Effector memory CD4-positive, alpha-beta T cell (primary cell): Measurements from ENCODE around the gene ZNF653.

Experiments used
- DNase-seq, 3 donors: peaks; one replicate each; pipeline ENCODE4 v3.0.0-alpha.2; 2020
- H3K27ac ChIP-seq: 2 replicates; pipeline ENCODE4 v1.7.0; 2013; ENCODE audit warnings: mild to moderate bottlenecking, low read length, moderate library complexity; ENCODE audit not compliant: insufficient read depth, poor library complexity, severe bottlenecking
- H3K27me3 ChIP-seq: replicated peaks from 2 replicates; pipeline ENCODE4 v1.7.0; 2013; ENCODE audit warnings: mild to moderate bottlenecking, low read length; ENCODE audit not compliant: insufficient read depth, control insufficient read depth, poor library complexity, severe bottlenecking
- H3K36me3 ChIP-seq: 2 replicates; pipeline ENCODE4 v1.7.0; 2013; ENCODE audit warnings: mild to moderate bottlenecking, low read length, moderate library complexity; ENCODE audit not compliant: control insufficient read depth, insufficient read depth
- H3K4me1 ChIP-seq: 2 replicates; pipeline ENCODE4 v1.7.0; 2013; ENCODE audit warnings: low read length, mild to moderate bottlenecking; ENCODE audit not compliant: control insufficient read depth, insufficient read depth, poor library complexity, severe bottlenecking
- H3K4me3 ChIP-seq: 2 replicates; pipeline ENCODE4 v1.7.0; 2013; ENCODE audit warnings: low read length, low read depth, mild to moderate bottlenecking; ENCODE audit not compliant: insufficient read depth, poor library complexity, severe bottlenecking
- H3K9me3 ChIP-seq: 2 replicates; pipeline ENCODE4 v1.7.0; 2013; ENCODE audit warnings: mild to moderate bottlenecking, low read length, moderate library complexity; ENCODE audit not compliant: control insufficient read depth

ZNF653 gene

GRCh38 chr19:11447347-11448262, 58.0 kb downstream of the ZNF653 start:
- no peaks in the 10 kb centered on the region for H3K4me1 ChIP-seq
- peaks cover 65% of the 10 kb centered on the region for H3K36me3 ChIP-seq
- no peak overlapping the region for H3K4me3 ChIP-seq
- H3K9me3 ChIP-seq: no peaks in the 10 kb centered on the region
- no peak for DNase-seq
- H3K27me3 ChIP-seq: no peaks in the 10 kb centered on the region
- no peak overlapping the region for H3K27ac ChIP-seq

GRCh38 chr19:11446652-11447301, 58.9 kb downstream of the ZNF653 start:
- DNase-seq: peak in 2 of 3 donors; percentile 23 to 30
- Histone ChIP-seq H3K4me3 (no peak overlapping the region), H3K9me3 (no peaks in the 10 kb centered on the region), H3K36me3 (peaks cover 73% of the 10 kb centered on the region), H3K27me3 (no peaks in the 10 kb centered on the region), H3K4me1 (no peaks in the 10 kb centered on the region), H3K27ac (no peak overlapping the region)

DNA sequence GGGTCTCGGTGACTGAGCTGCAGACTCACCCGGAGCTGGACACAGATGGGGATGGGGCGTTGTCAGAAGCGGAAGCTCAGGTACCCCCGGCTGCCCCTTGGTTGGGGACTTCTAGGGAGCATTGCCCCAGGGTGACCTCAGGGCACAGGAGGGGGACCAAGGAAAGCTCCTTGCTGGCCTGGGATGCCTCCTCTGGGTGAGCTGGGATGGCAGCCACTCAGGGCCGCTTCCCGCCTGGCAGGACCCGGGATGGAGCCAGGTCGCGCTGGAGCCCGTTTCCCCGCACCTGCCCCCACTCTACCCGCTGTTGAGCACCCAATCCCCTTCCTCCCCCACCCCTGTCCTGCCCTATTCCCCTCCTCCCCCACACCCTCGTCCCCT, 59.4 kb downstream of the ZNF653 start:
- no peaks in the 10 kb centered on the region for H3K9me3 ChIP-seq
- no peak overlapping the region for H3K27ac ChIP-seq
- no peak for DNase-seq
- H3K4me3 ChIP-seq: no peak overlapping the region
- no peaks in the 10 kb centered on the region for H3K27me3 ChIP-seq
- H3K36me3 ChIP-seq: peaks cover 78% of the 10 kb centered on the region
- H3K4me1 ChIP-seq: no peaks in the 10 kb centered on the region

DNA sequence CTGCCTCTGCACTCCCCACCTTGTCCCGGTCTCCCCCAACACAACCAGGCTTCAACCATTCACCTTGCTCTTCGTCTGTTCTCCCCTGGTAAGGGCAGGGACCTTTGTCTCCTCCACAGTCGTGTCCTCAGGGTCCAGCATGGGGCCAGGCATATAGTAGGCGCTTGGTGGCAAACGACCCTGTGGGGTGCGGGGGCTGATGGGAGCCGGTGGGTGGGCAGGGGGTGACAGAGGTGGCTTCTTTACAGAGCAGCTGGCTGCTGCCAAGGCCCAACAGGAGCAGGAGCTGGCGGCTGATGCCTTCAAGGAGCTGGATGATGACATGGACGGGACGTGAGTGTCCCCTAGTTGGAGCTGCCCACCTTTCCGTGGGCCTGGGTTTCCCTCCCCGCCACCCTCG, 60.5 kb downstream of the ZNF653 start:
- DNase-seq: no peak
- no peak overlapping the region for H3K4me3 ChIP-seq
- H3K4me1 ChIP-seq: no peaks in the 10 kb centered on the region
- H3K9me3 ChIP-seq: no peaks in the 10 kb centered on the region
- no peak overlapping the region for H3K27ac ChIP-seq
- H3K27me3 ChIP-seq: no peaks in the 10 kb centered on the region
- H3K36me3 ChIP-seq: peaks cover 85% of the 10 kb centered on the region

DNA sequence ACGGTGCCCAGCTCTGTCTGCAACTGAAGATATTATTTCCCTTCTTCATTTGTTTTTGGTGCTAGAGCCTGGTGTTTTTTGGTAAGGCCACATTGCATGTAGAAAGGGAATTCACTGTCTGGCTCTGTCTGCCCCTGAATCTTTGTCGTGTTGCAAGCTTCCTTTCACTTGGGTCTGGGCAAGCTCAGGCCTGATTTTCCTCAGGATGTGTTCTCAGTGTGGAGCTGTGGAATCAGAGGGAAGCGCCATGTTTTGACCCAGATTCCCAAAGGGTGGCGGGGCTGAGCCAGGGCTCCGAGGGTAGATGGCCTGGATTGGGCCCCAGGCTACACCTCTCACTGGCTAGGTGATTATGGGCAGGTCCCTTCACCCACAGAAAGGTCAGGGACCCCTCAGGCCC, 61.6 kb downstream of the ZNF653 start:
- H3K4me1 ChIP-seq: no peaks in the 10 kb centered on the region
- DNase-seq: no peak
- no peak overlapping the region for H3K4me3 ChIP-seq
- H3K9me3 ChIP-seq: no peaks in the 10 kb centered on the region
- H3K27me3 ChIP-seq: no peaks in the 10 kb centered on the region
- no peak overlapping the region for H3K27ac ChIP-seq
- H3K36me3 ChIP-seq: peaks cover 83% of the 10 kb centered on the region

- peaks cover 39% of the 10 kb centered on the region for H3K36me3 ChIP-seq
These were observed 67.7 kb downstream of the ZNF653 start for GRCh38 chr19:11437955-11438354.

DNA sequence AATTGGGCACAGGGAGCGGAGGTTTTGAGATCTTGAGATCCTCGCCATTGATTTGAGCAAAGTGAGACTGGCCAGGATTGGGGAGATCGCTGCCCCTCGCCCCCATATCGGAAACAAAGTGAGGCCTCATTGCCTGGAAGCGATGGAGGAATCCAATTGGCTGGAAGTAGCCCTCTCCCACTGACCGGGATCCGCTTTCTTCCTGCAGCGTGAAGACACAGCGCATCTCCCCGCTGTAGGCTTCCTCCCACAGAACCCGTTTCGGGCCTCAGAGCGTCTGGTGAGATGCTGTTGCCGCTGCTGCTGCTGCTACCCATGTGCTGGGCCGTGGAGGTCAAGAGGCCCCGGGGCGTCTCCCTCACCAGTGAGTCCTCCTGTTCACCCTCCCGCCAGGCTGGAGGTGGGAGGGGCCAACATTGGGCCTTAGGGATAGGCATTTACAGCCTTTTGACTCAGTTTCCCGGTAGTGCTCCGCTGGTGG, 69.8 kb downstream of the ZNF653 start:
- Histone ChIP-seq H3K36me3 (peaks cover 19% of the 10 kb centered on the region), H3K9me3 (no peaks in the 10 kb centered on the region), H3K27me3 (no peaks in the 10 kb centered on the region), H3K27ac (peak overlapping the region; percentile 75), H3K4me1 (peaks cover 14% of the 10 kb centered on the region), H3K4me3 (peak overlapping the region; percentile 93)
- DNase-seq: no peak

More at GRCh38 chr19:11437955-11438354, 67.7 kb downstream of the ZNF653 start:
- H3K4me1 ChIP-seq: peaks cover 14% of the 10 kb centered on the region
- H3K27ac ChIP-seq: no peak overlapping the region
- H3K27me3 ChIP-seq: no peaks in the 10 kb centered on the region
- no peaks in the 10 kb centered on the region for H3K9me3 ChIP-seq
- no peak overlapping the region for H3K4me3 ChIP-seq
- DNase-seq: no peak

GRCh38 chr19:11435057-11435832, 70.4 kb downstream of the ZNF653 start, which contains the start of the genes ODAD3 and PRKCSH:
TSS of gene ODAD3 (minus strand) at chr19:11435121. CDS start at chr19:11435016, 105 bp downstream.
TSS of gene PRKCSH (plus strand) at chr19:11435635. CDS start at chr19:11436118, 483 bp downstream.
- peak within 1 kb of the TSS; percentile 93 for H3K4me3 ChIP-seq
- H3K27ac ChIP-seq: peak within 1 kb of the TSS; percentile 75
- no peaks in the 10 kb centered on the region for H3K27me3 ChIP-seq
- H3K4me1 ChIP-seq: peaks cover 14% of the 10 kb centered on the region
- no peaks in the 10 kb centered on the region for H3K9me3 ChIP-seq
- DNase-seq: peak; percentile 96 to 98 (median 98)
- H3K36me3 ChIP-seq: peaks cover 16% of the 10 kb centered on the region

DNA sequence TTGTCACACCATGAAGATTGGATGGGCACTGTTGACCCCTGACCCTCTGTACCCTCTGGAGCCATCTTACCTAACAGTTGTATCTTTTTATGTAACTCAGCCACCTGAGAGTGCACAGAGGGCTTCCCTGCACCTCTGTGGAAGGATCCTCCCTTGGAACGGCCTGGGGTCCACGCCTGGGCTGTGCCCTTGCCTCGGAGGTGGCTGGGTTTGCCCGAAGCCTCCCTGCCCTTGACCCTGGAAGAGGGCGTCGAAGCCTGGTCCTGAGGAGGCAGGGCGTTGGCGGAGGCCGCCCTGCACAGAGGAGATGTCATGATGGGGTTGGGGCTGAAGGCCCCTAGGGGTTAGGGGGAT, 71.0 kb downstream of the ZNF653 start:
- no peak for DNase-seq
- H3K27me3 ChIP-seq: no peaks in the 10 kb centered on the region

More for the DNA sequence above, 71.0 kb downstream of the ZNF653 start:
- Histone ChIP-seq H3K4me3 (peak overlapping the region; percentile 93), H3K4me1 (peaks cover 14% of the 10 kb centered on the region), H3K9me3 (no peaks in the 10 kb centered on the region), H3K36me3 (peaks cover 16% of the 10 kb centered on the region), H3K27ac (peak overlapping the region; percentile 75)
